Measurements from ENCODE around the gene SYNM. TPM values are rescaled to one million over a fixed set of nuclear protein-coding genes. Genes with fewer than 3 reads are reported as not detected.

The SYNM gene
- total RNA-seq, 2 donors from 2014 or later: 3.3 to 108 TPM

- no peaks in the 10 kb centered on the region for H3K9me3 ChIP-seq
- H3K27ac ChIP-seq: no peak overlapping the region
- intact Hi-C loops (cut with DNase I): no loop called here
- no peaks in the 10 kb centered on the region for H3K27me3 ChIP-seq
- H3K9ac ChIP-seq (ENCODE audit: low read depth in 2 of 2, low read length in 2 of 2): no peak overlapping the region
- H3K4me1 ChIP-seq: no peaks in the 10 kb centered on the region
- no peak overlapping the region for H3K4me3 ChIP-seq
- DNase-seq: no peak
- H3K36me3 ChIP-seq: no peaks in the 10 kb centered on the region
- TF ChIP-seq CTCF (IDR thresholded peaks at IDR 0.05): no peak
Observed at GRCh38 chr15:99182791-99183190, 77.9 kb downstream of the SYNM start.

Other genes with a start within 250 kb of the SYNM start
- gene PGPEP1L, start 97.3 kb upstream of the SYNM start, total RNA-seq: not detected
- gene TTC23, start 144.5 kb downstream of the SYNM start, total RNA-seq: 10 to 100 TPM; 14.1 to 19.3 TPM
- 10 to 100 TPM; 27.2 to 28.4 TPM for gene LRRC28, start 146.4 kb downstream of the SYNM start, total RNA-seq